MM.1S (cell line): Measurements from ENCODE around the gene CD164L2.

ENCODE experiments used
- CTCF ChIP-seq: fragments of 300-600 bp; sonication (generic); IDR thresholded peaks from 2 replicates; pipeline ENCODE4 v1.5.1; 2016; ENCODE audit warnings: antibody characterized with exemption, low read length, mixed read lengths
- EZH2 ChIP-seq: fragments of 300-600 bp; sonication (generic); optimal IDR thresholded peaks from 2 replicates; pipeline ENCODE3; 2017; ENCODE audit warnings: low read depth, mild to moderate bottlenecking, antibody characterized with exemption, low read length, mixed read lengths

- no peak for TF ChIP-seq CTCF
- TF ChIP-seq EZH2 = no peak
These were observed 528 bp upstream of the CD164L2 start for GRCh38 chr1:27383661-27384060.
